IMR-90 (cell line): ENCODE results near the gene IGSF8. TPM values are rescaled to one million over a fixed set of nuclear protein-coding genes. Genes with fewer than 3 reads are reported as not detected.
"Not testable (repeated sequence)": the region's sequence is repeated elsewhere in the genome, so short reads cannot be mapped to it uniquely, and the experiment has no call there.

Experiments
- ATAC-seq: fragments of 200-7000 bp; cut with Tn5 transposase; 2 replicates; pipeline ENCODE4 v1.9.1; 2020; ENCODE audit warnings: low read depth, mild to moderate bottlenecking, moderate library complexity
- BruUV-seq: library from RNA; stranded (reverse); fragments of 400-500 nt; replicated peaks from 2 replicates; lab custom pipeline; 2021; lab: Mats Ljungman, UMichigan
- CTCF ChIA-PET: fragments of 300-600 bp; formaldehyde crosslinking; extraction: SDS; loops from one replicate; lab custom pipeline; 2021; ENCODE audit warnings: antibody characterized with exemption; lab: Yijun Ruan, JAX
- POLR2A ChIA-PET: fragments of 300-600 bp; sonication (Branson Sonifier 250); formaldehyde crosslinking; loops from one replicate; lab custom pipeline; 2022; ENCODE audit warnings: antibody characterized with exemption; ENCODE audit not compliant: unreplicated experiment; lab: Charles Lee
- DNase-seq: peaks from one replicate; pipeline ENCODE4 v3.0.0; 2013
- H2AFZ ChIP-seq: replicated peaks from 2 replicates; pipeline ENCODE3; 2013; ENCODE audit warnings: low read length, mild to moderate bottlenecking; ENCODE audit not compliant: poor library complexity
- H2AK5ac ChIP-seq: 2 replicates; pipeline ENCODE4 v1.6.1; 2013; ENCODE audit warnings: low read depth, low read length, inconsistent platforms
- H2AK9ac ChIP-seq: replicated peaks from 2 replicates; pipeline ENCODE3; 2013; ENCODE audit warnings: mild to moderate bottlenecking, low read depth, low read length, moderate library complexity; ENCODE audit not compliant: poor library complexity
- H2BK120ac ChIP-seq: 2 replicates; pipeline ENCODE4 v1.6.1; 2013; ENCODE audit warnings: low read depth, low read length, inconsistent platforms
- H2BK15ac ChIP-seq: 3 replicates; pipeline ENCODE4 v1.6.1; 2013; ENCODE audit warnings: low read depth, low read length, inconsistent platforms
- H2BK20ac ChIP-seq: 2 replicates; pipeline ENCODE4 v1.6.1; 2013; ENCODE audit warnings: low read depth, mild to moderate bottlenecking, inconsistent platforms, low read length, moderate library complexity
- H2BK5ac ChIP-seq: 2 replicates; pipeline ENCODE4 v1.6.1; 2013; ENCODE audit warnings: mild to moderate bottlenecking, low read depth, low read length, inconsistent platforms; ENCODE audit not compliant: poor library complexity, severe bottlenecking
- H3K14ac ChIP-seq: replicated peaks from 2 replicates; pipeline ENCODE4 v1.6.1; 2013; ENCODE audit warnings: low read depth, low read length, inconsistent platforms
- H3K18ac ChIP-seq: 2 replicates; pipeline ENCODE4 v1.6.1; 2013; ENCODE audit warnings: low read depth, low read length, control low read depth
- H3K23ac ChIP-seq: 2 replicates; pipeline ENCODE4 v1.6.1; 2013; ENCODE audit warnings: low read depth, low read length, inconsistent platforms
- H3K27ac ChIP-seq: 2 replicates; pipeline ENCODE4 v1.5.1; 2013; ENCODE audit warnings: mild to moderate bottlenecking, control low read depth, low read length; ENCODE audit not compliant: insufficient read depth
- H3K27me3 ChIP-seq: 2 replicates; pipeline ENCODE4 v1.6.1; 2013; ENCODE audit warnings: low read length; ENCODE audit not compliant: control insufficient read depth, insufficient read depth
- H3K36me3 ChIP-seq: 2 replicates; pipeline ENCODE4 v1.6.1; 2013; ENCODE audit warnings: low read length, mixed read lengths; ENCODE audit not compliant: control insufficient read depth, insufficient read depth
- H3K4ac ChIP-seq: 2 replicates; pipeline ENCODE4 v1.6.1; 2013; ENCODE audit warnings: low read depth, low read length, inconsistent platforms
- H3K4me1 ChIP-seq: 2 replicates; pipeline ENCODE4 v1.6.1; 2013; ENCODE audit warnings: low read length, mixed read lengths; ENCODE audit not compliant: control insufficient read depth, insufficient read depth
- H3K4me2 ChIP-seq: 2 replicates; pipeline ENCODE4 v1.6.1; 2013; ENCODE audit warnings: low read depth, mild to moderate bottlenecking, control low read depth, low read length, moderate library complexity
- H3K4me3 ChIP-seq: 2 replicates; pipeline ENCODE4 v1.5.1; 2013; ENCODE audit warnings: low read depth, mild to moderate bottlenecking, control low read depth, low read length, moderate library complexity; ENCODE audit not compliant: insufficient read depth
- H3K56ac ChIP-seq: 2 replicates; pipeline ENCODE4 v1.6.1; 2013; ENCODE audit warnings: low read length, inconsistent platforms; ENCODE audit not compliant: insufficient read depth; ENCODE audit errors: extremely low read depth
- H3K79me1 ChIP-seq, 2 experiments: 2 replicates each; pipeline ENCODE4 v1.6.1; 2013; ENCODE audit warnings: low read length in 2 of 2, inconsistent platforms in 1 of 2, low read depth in 1 of 2
- H3K9ac ChIP-seq: 2 replicates; pipeline ENCODE4 v1.6.1; 2013; ENCODE audit warnings: low read depth, low read length, control low read depth
- H3K9me1 ChIP-seq: 2 replicates; pipeline ENCODE4 v1.6.1; 2013; ENCODE audit warnings: low read length, inconsistent platforms; ENCODE audit not compliant: insufficient read depth
- H3K9me3 ChIP-seq: 2 replicates; pipeline ENCODE4 v1.6.1; 2013; ENCODE audit warnings: low read length; ENCODE audit not compliant: control insufficient read depth, insufficient read depth
- H4K20me1 ChIP-seq: 2 replicates; pipeline ENCODE4 v1.6.1; 2013; ENCODE audit warnings: low read length, inconsistent platforms; ENCODE audit not compliant: insufficient read depth
- H4K5ac ChIP-seq: 2 replicates; pipeline ENCODE4 v1.6.1; 2013; ENCODE audit warnings: mild to moderate bottlenecking, low read depth, low read length, control low read depth
- H4K8ac ChIP-seq, 2 experiments: 2 replicates each; pipeline ENCODE4 v1.6.1; 2013; ENCODE audit warnings: low read depth in 2 of 2, low read length in 2 of 2, control low read depth in 1 of 2, inconsistent platforms in 1 of 2
- H4K91ac ChIP-seq: 2 replicates; pipeline ENCODE4 v1.6.1; 2013; ENCODE audit warnings: low read depth, low read length, inconsistent platforms; ENCODE audit not compliant: insufficient read depth
- MXI1 ChIP-seq: IDR thresholded peaks from 2 replicates; pipeline ENCODE4 v1.6.1; 2012; ENCODE audit warnings: low read depth, mild to moderate bottlenecking, low read length, moderate library complexity, borderline replicate concordance
- WGBS, 2 experiments: methylation state at CpG; one replicate each; pipeline versions ENCODE4 v1.1.5 to v1.1.7; 2013; ENCODE audit warnings: missing lambda C conversion rate in 2 of 2; ENCODE audit not compliant: insufficient read length in 1 of 2; ENCODE audit errors: extremely low coverage in 2 of 2; 5-methylcytosine and 5-hydroxymethylcytosine counted together
- dilution Hi-C: fragments of 300-500 bp; cut with HindIII; formaldehyde crosslinking; loops from one replicate; pipeline ENCODE4 v1.14.3; 2018; ENCODE audit warnings: low sequenced_read_pairs; ENCODE audit not compliant: unreplicated experiment
- in situ Hi-C: fragments of 300-500 bp; cut with MboI; formaldehyde crosslinking; loops from 3 replicates; pipeline ENCODE4 v1.14.3; 2019; ENCODE audit warnings: low sequenced_read_pairs, inconsistent platforms, mixed read lengths
- intact Hi-C: fragments of 100-400 bp; cut with micrococcal nuclease; formaldehyde crosslinking; loops from 2 replicates; pipeline ENCODE4 v1.10.0; 2022
- polyA plus RNA-seq, 3 experiments: library from polyadenylated mRNA; depleted of rRNA; stranded (reverse); fragments of >200 nt; gene quantifications; 2 replicates each; pipeline ENCODE4 v1.2.3, GENCODE V29; 2012; ENCODE audit warnings: low replicate concordance in 1 of 3
- total RNA-seq: library from RNA; depleted of rRNA; stranded (reverse); fragments of >200 nt; gene quantifications from 2 replicates; pipeline ENCODE4 v1.2.3, GENCODE V29; 2012

Gene IGSF8
- total and polyA plus RNA-seq, 2 of the 4 experiments (the other 2 are of a cell fraction), result 8.8 to 25.2 TPM

GRCh38 chr1:160127381-160127780 is 29.0 kb upstream of the IGSF8 start:
- peak overlapping the region; percentile 45; the same call in 1 of the 2 replicates for H3K4ac ChIP-seq
- H2AK9ac ChIP-seq, result no peak overlapping the region
- H3K9ac ChIP-seq, result no peak overlapping the region
- in situ Hi-C loops (no loop called here), dilution Hi-C loops (no loop called here), intact Hi-C loops (no loop called here)
- H3K79me1 ChIP-seq, result no peaks in the 10 kb centered on the region
- H3K4me2 ChIP-seq, result no peak overlapping the region
- no peaks in the 10 kb centered on the region for H3K36me3 ChIP-seq
- ATAC-seq (no peak), DNase-seq (no peak)
- POLR2A ChIA-PET, result no interaction called here
- H4K91ac ChIP-seq, result no peak overlapping the region
- peaks cover 7% of the 10 kb centered on the region for H3K27me3 ChIP-seq
- no TSS peak for BruUV-seq
- H2BK20ac ChIP-seq, result peak overlapping the region; percentile 80; the same call in 1 of the 2 replicates
- no peak overlapping the region for H3K4me3 ChIP-seq
- H3K56ac ChIP-seq, result no peak overlapping the region
- no peak overlapping the region for H3K27ac ChIP-seq
- peak overlapping the region; percentile 52 for H2AK5ac ChIP-seq
- peaks cover 26% of the 10 kb centered on the region for H3K9me1 ChIP-seq
- H3K18ac ChIP-seq, result no peak overlapping the region
- H2BK120ac ChIP-seq, result no peak overlapping the region
- TF ChIP-seq MXI1, result no peak
- CTCF ChIA-PET, result interaction anchor here (0.6 kb wide), 1 partner anchor 17 kb away, joined by 4 read pairs; no protein-coding TSS in a partner anchor
- H2AFZ ChIP-seq, result no peak overlapping the region
- WGBS, 2 experiments, result 93% methylated on average over 5 of the region's 9 CpGs; no CpG with 5 or more reads in 1 of the 2 experiments
- no peaks in the 10 kb centered on the region for H4K20me1 ChIP-seq
- no peak overlapping the region for H3K14ac ChIP-seq
- H2BK15ac ChIP-seq, result 0 out of 3 replicates have a peak overlapping the region, but pooled peaks have one; percentile 75
- H4K8ac ChIP-seq, result no peak overlapping the region
- H3K4me1 ChIP-seq, result peaks cover 17% of the 10 kb centered on the region
- no peak overlapping the region for H4K5ac ChIP-seq
- no peaks in the 10 kb centered on the region for H3K9me3 ChIP-seq
- H3K23ac ChIP-seq, result no peak overlapping the region
- H2BK5ac ChIP-seq, result no peak overlapping the region

GRCh38 chr1:160126342-160126741 is 27.9 kb upstream of the IGSF8 start:
- H3K23ac ChIP-seq, H3K4me2 ChIP-seq, in situ Hi-C loops, intact Hi-C loops, H3K14ac ChIP-seq, DNase-seq, POLR2A ChIA-PET, BruUV-seq, H2AK5ac ChIP-seq, H4K8ac ChIP-seq, ATAC-seq, H3K4me3 ChIP-seq, H3K27me3 ChIP-seq, H3K4ac ChIP-seq, dilution Hi-C loops, H2AK9ac ChIP-seq, H2BK120ac ChIP-seq, H2AFZ ChIP-seq, H3K18ac ChIP-seq, H2BK20ac ChIP-seq, H3K79me1 ChIP-seq, CTCF ChIA-PET, H3K9me3 ChIP-seq, H2BK5ac ChIP-seq, H3K9ac ChIP-seq, H3K27ac ChIP-seq, H2BK15ac ChIP-seq, H3K36me3 ChIP-seq, H4K20me1 ChIP-seq, H3K56ac ChIP-seq, H4K91ac ChIP-seq, H4K5ac ChIP-seq: not testable (repeated sequence)
- Histone ChIP-seq H3K9me1 (peaks cover 26% of the 10 kb centered on the region), H3K4me1 (peaks cover 17% of the 10 kb centered on the region)
- no CpG with 5 or more reads among the region's 4 CpGs for WGBS, 2 experiments
